Endothelial cell (in vitro differentiated cells): ENCODE results near the gene PRELID1. TPM values are rescaled to one million over a fixed set of nuclear protein-coding genes. Genes with fewer than 3 reads are reported as not detected.
"Not testable (repeated sequence)": the region's sequence is repeated elsewhere in the genome, so short reads cannot be mapped to it uniquely, and the experiment has no call there.

Experiments used
- DNase-seq: peaks from one replicate; pipeline ENCODE4 v3.0.0; 2021; ENCODE audit warnings: low spot score
- H3K27ac Mint-ChIP-seq: one replicate; pipeline ENCODE4 v1.8.0; 2021; ENCODE audit warnings: mixed read lengths, inconsistent platforms; ENCODE audit not compliant: unreplicated experiment
- H3K27me3 Mint-ChIP-seq: one replicate; pipeline ENCODE4 v1.8.0; 2021; ENCODE audit warnings: mild to moderate bottlenecking, moderate library complexity, mixed read lengths, inconsistent platforms; ENCODE audit not compliant: unreplicated experiment
- H3K36me3 Mint-ChIP-seq: one replicate; pipeline ENCODE4 v1.8.0; 2021; ENCODE audit warnings: mild to moderate bottlenecking, low read depth, mixed read lengths, inconsistent platforms; ENCODE audit not compliant: unreplicated experiment
- H3K4me1 Mint-ChIP-seq: one replicate; pipeline ENCODE4 v1.8.0; 2021; ENCODE audit warnings: mild to moderate bottlenecking, mixed read lengths, inconsistent platforms; ENCODE audit not compliant: unreplicated experiment
- H3K4me3 Mint-ChIP-seq: one replicate; pipeline ENCODE4 v1.8.0; 2021; ENCODE audit warnings: mild to moderate bottlenecking, mixed read lengths, inconsistent platforms; ENCODE audit not compliant: unreplicated experiment
- H3K9me3 Mint-ChIP-seq: one replicate; pipeline ENCODE4 v1.8.0; 2021; ENCODE audit warnings: mixed read lengths, inconsistent platforms; ENCODE audit not compliant: unreplicated experiment
- CTCF ChIP-seq: fragments of 200-600 bp; sonication (generic); IDR thresholded peaks from one replicate; pipeline ENCODE4 v1.5.0; 2021; ENCODE audit warnings: antibody characterized with exemption; ENCODE audit not compliant: unreplicated experiment
- long read RNA-seq: library from polyadenylated mRNA; unstranded; transcript quantifications from one replicate; pipeline ENCODE4 v2.0.0, GENCODE V29; 2020; ENCODE audit not compliant: unreplicated experiment
- total RNA-seq: library from RNA; stranded (reverse); fragmentation: NEBNext Ultra II Directional; extraction: Animal tissue kit (Norgen Biotek cat#: 25700); gene quantifications from one replicate; pipeline ENCODE4 v1.2.1, GENCODE V29; 2021; ENCODE audit not compliant: unreplicated experiment

PRELID1 gene
- total RNA-seq = 198 TPM
- long read RNA-seq, transcript PRELID1-201 (5 exons, 1,261 nt) = major isoform, 288 of 293 reads
- long read RNA-seq, partial matches to known transcripts = 1 of 293 reads
- long read RNA-seq, other reads (novel, unspliced or antisense) = 2 of 293 reads

GRCh38 chr5:177303121-177303924 lies at the start of gene PRELID1, which contains the start of gene RAB24:
PRELID1 (plus strand) TSS chr5:177303799; CDS start chr5:177303986, 187 bp downstream.
RAB24 (minus strand) TSS chr5:177303719; CDS start chr5:177303288, 431 bp downstream.
- Mint-ChIP-seq H3K27ac (peak within 1 kb of the TSS; percentile 97), H3K36me3 (peaks cover 33% of the 10 kb centered on the region), H3K4me1 (peaks cover 56% of the 10 kb centered on the region), H3K4me3 (peak within 1 kb of the TSS; percentile 98), H3K9me3 (no peaks in the 10 kb centered on the region), H3K27me3 (peaks cover 35% of the 10 kb centered on the region)
- TF ChIP-seq CTCF = no peak
- peak; percentile 92 for DNase-seq

- Mint-ChIP-seq H3K4me1 (no peaks in the 10 kb centered on the region), H3K4me3 (no peak overlapping the region), H3K27ac (no peak overlapping the region), H3K9me3 (no peaks in the 10 kb centered on the region), H3K36me3 (peaks cover 35% of the 10 kb centered on the region), H3K27me3 (no peaks in the 10 kb centered on the region)
- DNase-seq = no peak
- no peak for TF ChIP-seq CTCF
These were observed 47.3 kb upstream of the PRELID1 start for GRCh38 chr5:177256296-177256695.

GRCh38 chr5:177258711-177259110 lies 44.9 kb upstream of the PRELID1 start:
- not testable (repeated sequence) for H3K4me3 Mint-ChIP-seq, H3K27me3 Mint-ChIP-seq, H3K27ac Mint-ChIP-seq, DNase-seq, H3K4me1 Mint-ChIP-seq, H3K9me3 Mint-ChIP-seq
- H3K36me3 Mint-ChIP-seq = peaks cover 36% of the 10 kb centered on the region

GRCh38 chr5:177260961-177261360 lies 42.6 kb upstream of the PRELID1 start:
- no peak for TF ChIP-seq CTCF
- DNase-seq = no peak
- no peak overlapping the region for H3K27ac Mint-ChIP-seq
- no peaks in the 10 kb centered on the region for H3K9me3 Mint-ChIP-seq
- H3K4me3 Mint-ChIP-seq = no peak overlapping the region
- H3K27me3 Mint-ChIP-seq = no peaks in the 10 kb centered on the region
- H3K4me1 Mint-ChIP-seq = no peaks in the 10 kb centered on the region
- H3K36me3 Mint-ChIP-seq = peaks cover 37% of the 10 kb centered on the region

- Mint-ChIP-seq H3K4me1 (no peaks in the 10 kb centered on the region), H3K4me3 (no peak overlapping the region), H3K36me3 (peaks cover 41% of the 10 kb centered on the region), H3K27ac (no peak overlapping the region), H3K27me3 (no peaks in the 10 kb centered on the region), H3K9me3 (no peaks in the 10 kb centered on the region)
- no peak for DNase-seq
- no peak for TF ChIP-seq CTCF
These were observed 42.1 kb upstream of the PRELID1 start for GRCh38 chr5:177261510-177261909.
